Measurements from ENCODE around the gene BBX.

BBX gene

DNA sequence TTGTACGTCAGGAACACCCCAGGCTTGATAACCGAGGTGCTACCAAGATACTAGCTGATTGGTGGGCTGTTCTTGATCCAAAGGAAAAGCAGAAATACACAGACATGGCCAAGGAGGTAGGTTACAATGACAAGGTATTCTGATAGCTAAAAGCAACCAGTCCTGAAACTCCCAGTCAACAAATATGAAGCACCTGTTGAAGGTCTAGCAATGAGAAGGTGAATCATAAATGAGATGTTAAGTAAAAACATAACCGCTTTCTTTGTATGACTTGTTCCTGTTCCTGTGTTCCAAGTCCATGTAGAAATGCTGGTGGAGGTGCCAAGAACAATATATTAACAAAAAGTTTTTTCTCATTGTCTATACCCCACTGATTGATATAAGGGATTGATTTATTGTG is 194.0 kb downstream of the BBX start:
- no peak overlapping the region for H3K4me3 ChIP-seq (ENCODE audit: low read length in 2 of 2)
- no peak overlapping the region for H3K27ac ChIP-seq (replicated peaks; ENCODE audit: low read length)
- H3K27me3 ChIP-seq (ENCODE audit: control insufficient read depth in 3 of 3, insufficient read depth in 3 of 3, low read depth in 1 of 3, low read length in 3 of 3) = no peaks in the 10 kb centered on the region
- no peak overlapping the region for H4K91ac ChIP-seq (ENCODE audit: low read depth, low read length, poor library complexity)
- no peak overlapping the region for H3K4me2 ChIP-seq (ENCODE audit: insufficient read depth, low read length, poor library complexity, severe bottlenecking)
- no peak overlapping the region for H2BK12ac ChIP-seq (ENCODE audit: low read length)
- no peak for DNase-seq (ENCODE audit: low spot score)
- no CpG with 5 or more reads among the region's 3 CpGs for WGBS, 2 donors (ENCODE audit: extremely low coverage in 2 of 2, insufficient read length in 2 of 2, insufficient replicate concordance in 1 of 2)
- no peaks in the 10 kb centered on the region for H3K79me1 ChIP-seq (ENCODE audit: low read depth, low read length)
- H3K36me3 ChIP-seq (replicated peaks in 1 of 2; ENCODE audit: control insufficient read depth in 2 of 2, insufficient read depth in 2 of 2, low read length in 2 of 2) = peaks cover 4 to 40% of the 10 kb centered on the region in 2 donors
- H3K18ac ChIP-seq (ENCODE audit: low read length) = no peak overlapping the region
- no peak overlapping the region for H3K23ac ChIP-seq (ENCODE audit: low read depth, low read length, poor library complexity)
- H3K4me1 ChIP-seq (ENCODE audit: control insufficient read depth in 2 of 2, insufficient read depth in 1 of 2, low read depth in 1 of 2, low read length in 2 of 2) = peaks cover 0 to 1% of the 10 kb centered on the region in 2 donors
- H3K4ac ChIP-seq (ENCODE audit: low read length) = no peak overlapping the region
- no peak overlapping the region for H3K14ac ChIP-seq (ENCODE audit: low read length)
- H2AK5ac ChIP-seq (ENCODE audit: low read depth, low read length) = no peak overlapping the region
- H3K9me3 ChIP-seq (replicated peaks in 1 of 2; ENCODE audit: control insufficient read depth in 2 of 2, insufficient read depth in 1 of 2, low read depth in 1 of 2, low read length in 2 of 2) = no peaks in the 10 kb centered on the region
- H2AFZ ChIP-seq (ENCODE audit: low read length) = no peak overlapping the region
- no peak overlapping the region for H3K9ac ChIP-seq (ENCODE audit: low read depth, low read length, poor library complexity)
- H2BK120ac ChIP-seq (ENCODE audit: low read depth, low read length) = no peak overlapping the region
- no peak overlapping the region for H2BK5ac ChIP-seq (ENCODE audit: low read length)
- H2BK15ac ChIP-seq (ENCODE audit: low read length) = no peak overlapping the region
- no peak overlapping the region for H4K8ac ChIP-seq (ENCODE audit: low read depth, low read length)

DNA sequence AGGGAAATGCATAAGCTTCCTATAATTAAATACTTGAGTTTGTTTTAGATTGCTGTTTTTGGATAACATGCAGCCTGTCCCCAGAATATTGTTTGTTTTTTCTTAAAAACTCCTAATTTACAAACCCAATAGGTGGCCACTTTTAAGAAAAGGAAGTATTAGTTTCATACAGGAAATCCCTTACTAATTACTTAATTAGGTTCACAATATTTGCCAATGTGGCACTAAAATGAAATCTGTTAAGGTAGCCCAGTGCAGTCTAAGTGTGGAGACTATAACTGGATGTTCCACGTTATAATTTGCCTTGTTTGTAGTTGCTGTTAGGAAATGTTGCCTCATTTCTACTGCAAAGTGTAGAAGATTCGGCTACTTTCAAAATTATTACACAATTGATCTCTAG is 195.8 kb downstream of the BBX start:
- DNase-seq (ENCODE audit: low spot score) = no peak
- Histone ChIP-seq H3K14ac (ENCODE audit: low read length) (no peak overlapping the region), H2AFZ (ENCODE audit: low read length) (no peak overlapping the region), H2BK5ac (ENCODE audit: low read length) (no peak overlapping the region), H2BK15ac (ENCODE audit: low read length) (no peak overlapping the region), H3K4ac (ENCODE audit: low read length) (no peak overlapping the region), H3K4me2 (ENCODE audit: insufficient read depth, low read length, poor library complexity, severe bottlenecking) (no peak overlapping the region), H2BK120ac (ENCODE audit: low read depth, low read length) (no peak overlapping the region), H3K9me3 (replicated peaks in 1 of 2; ENCODE audit: control insufficient read depth in 2 of 2, insufficient read depth in 1 of 2, low read depth in 1 of 2, low read length in 2 of 2) (no peaks in the 10 kb centered on the region), H3K4me1 (ENCODE audit: control insufficient read depth in 2 of 2, insufficient read depth in 1 of 2, low read depth in 1 of 2, low read length in 2 of 2) (no peaks in the 10 kb centered on the region), H4K91ac (ENCODE audit: low read depth, low read length, poor library complexity) (no peak overlapping the region), H3K27me3 (ENCODE audit: control insufficient read depth in 3 of 3, insufficient read depth in 3 of 3, low read depth in 1 of 3, low read length in 3 of 3) (no peaks in the 10 kb centered on the region), H3K9ac (ENCODE audit: low read depth, low read length, poor library complexity) (no peak overlapping the region), H3K79me1 (ENCODE audit: low read depth, low read length) (no peaks in the 10 kb centered on the region), H3K36me3 (replicated peaks in 1 of 2; ENCODE audit: control insufficient read depth in 2 of 2, insufficient read depth in 2 of 2, low read length in 2 of 2) (peaks cover 4 to 38% of the 10 kb centered on the region in 2 donors), H3K4me3 (ENCODE audit: low read length in 2 of 2) (no peak overlapping the region), H2BK12ac (ENCODE audit: low read length) (no peak overlapping the region), H3K27ac (replicated peaks; ENCODE audit: low read length) (no peak overlapping the region), H3K18ac (ENCODE audit: low read length) (no peak overlapping the region), H3K23ac (ENCODE audit: low read depth, low read length, poor library complexity) (no peak overlapping the region), H4K8ac (ENCODE audit: low read depth, low read length) (no peak overlapping the region), H2AK5ac (ENCODE audit: low read depth, low read length) (no peak overlapping the region)
- WGBS, 2 donors (ENCODE audit: extremely low coverage in 2 of 2, insufficient read length in 2 of 2, insufficient replicate concordance in 1 of 2) = no CpG with 5 or more reads among the region's 2 CpGs

DNA sequence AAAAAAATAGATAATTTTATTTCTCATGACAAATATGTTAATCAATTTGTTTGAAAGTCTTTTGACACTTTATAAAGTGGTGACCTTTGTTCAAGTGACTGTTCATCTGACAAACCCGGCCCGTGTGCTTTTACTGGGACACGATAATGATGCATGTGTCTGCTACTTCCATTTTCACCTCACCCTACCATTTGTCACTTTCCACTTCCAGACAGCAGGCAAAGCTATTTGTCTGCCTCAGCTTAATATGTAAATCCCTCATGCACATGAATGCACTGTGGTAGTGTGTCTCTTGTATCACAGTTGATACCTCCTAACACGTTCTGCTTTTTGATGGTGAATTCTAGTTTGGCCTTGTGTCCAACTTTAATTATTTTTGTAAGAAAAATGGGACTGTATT is 204.3 kb downstream of the BBX start:
- Histone ChIP-seq H3K4me2 (ENCODE audit: insufficient read depth, low read length, poor library complexity, severe bottlenecking) (no peak overlapping the region), H4K8ac (ENCODE audit: low read depth, low read length) (no peak overlapping the region), H3K36me3 (replicated peaks in 1 of 2; ENCODE audit: control insufficient read depth in 2 of 2, insufficient read depth in 2 of 2, low read length in 2 of 2) (peaks cover 0 to 25% of the 10 kb centered on the region in 2 donors), H3K9me3 (replicated peaks in 1 of 2; ENCODE audit: control insufficient read depth in 2 of 2, insufficient read depth in 1 of 2, low read depth in 1 of 2, low read length in 2 of 2) (peaks cover 0 to 2% of the 10 kb centered on the region in 2 donors), H2BK120ac (ENCODE audit: low read depth, low read length) (no peak overlapping the region), H3K4me1 (ENCODE audit: control insufficient read depth in 2 of 2, insufficient read depth in 1 of 2, low read depth in 1 of 2, low read length in 2 of 2) (peaks cover 0 to 4% of the 10 kb centered on the region in 2 donors), H2BK15ac (ENCODE audit: low read length) (no peak overlapping the region), H2BK12ac (ENCODE audit: low read length) (no peak overlapping the region), H3K23ac (ENCODE audit: low read depth, low read length, poor library complexity) (no peak overlapping the region), H3K27ac (replicated peaks; ENCODE audit: low read length) (no peak overlapping the region), H2AK5ac (ENCODE audit: low read depth, low read length) (no peak overlapping the region), H3K14ac (ENCODE audit: low read length) (no peak overlapping the region), H3K27me3 (ENCODE audit: control insufficient read depth in 3 of 3, insufficient read depth in 3 of 3, low read depth in 1 of 3, low read length in 3 of 3) (no peaks in the 10 kb centered on the region), H3K9ac (ENCODE audit: low read depth, low read length, poor library complexity) (no peak overlapping the region), H3K79me1 (ENCODE audit: low read depth, low read length) (no peaks in the 10 kb centered on the region), H2AFZ (ENCODE audit: low read length) (no peak overlapping the region), H3K18ac (ENCODE audit: low read length) (no peak overlapping the region), H3K4ac (ENCODE audit: low read length) (no peak overlapping the region), H4K91ac (ENCODE audit: low read depth, low read length, poor library complexity) (no peak overlapping the region), H2BK5ac (ENCODE audit: low read length) (no peak overlapping the region), H3K4me3 (ENCODE audit: low read length in 2 of 2) (no peak overlapping the region)
- DNase-seq (ENCODE audit: low spot score) = no peak
- no CpG with 5 or more reads among the region's 4 CpGs for WGBS, 2 donors (ENCODE audit: extremely low coverage in 2 of 2, insufficient read length in 2 of 2, insufficient replicate concordance in 1 of 2)

DNA sequence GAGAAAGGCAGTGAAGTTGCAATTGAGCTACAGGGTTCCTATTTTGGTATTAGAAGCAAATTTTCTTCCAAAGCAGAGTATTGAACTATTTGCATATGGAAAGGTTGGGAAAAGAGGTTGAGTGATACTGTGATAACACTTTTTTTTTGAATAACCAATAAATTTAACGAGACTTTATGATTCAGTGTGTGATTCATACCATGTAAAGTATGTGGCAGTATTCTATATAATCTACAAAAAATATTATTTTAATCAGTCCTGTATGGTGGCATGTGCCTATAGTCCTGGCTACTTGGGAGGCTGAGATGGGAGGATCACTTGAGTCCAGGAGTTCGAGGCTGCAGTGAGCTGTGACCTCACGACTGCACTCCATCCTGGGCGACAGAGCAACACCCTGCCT is 206.9 kb downstream of the BBX start:
- no peak overlapping the region for H2BK120ac ChIP-seq (ENCODE audit: low read depth, low read length)
- H3K4me2 ChIP-seq (ENCODE audit: insufficient read depth, low read length, poor library complexity, severe bottlenecking) = no peak overlapping the region

More for the DNA sequence above, 206.9 kb downstream of the BBX start:
- Histone ChIP-seq H4K91ac (ENCODE audit: low read depth, low read length, poor library complexity) (no peak overlapping the region), H2BK5ac (ENCODE audit: low read length) (no peak overlapping the region), H2BK12ac (ENCODE audit: low read length) (no peak overlapping the region), H3K36me3 (replicated peaks in 1 of 2; ENCODE audit: control insufficient read depth in 2 of 2, insufficient read depth in 2 of 2, low read length in 2 of 2) (peaks cover 0 to 42% of the 10 kb centered on the region in 2 donors), H2AK5ac (ENCODE audit: low read depth, low read length) (no peak overlapping the region), H3K4me3 (ENCODE audit: low read length in 2 of 2) (no peak overlapping the region), H3K18ac (ENCODE audit: low read length) (no peak overlapping the region), H3K27ac (replicated peaks; ENCODE audit: low read length) (no peak overlapping the region), H2AFZ (ENCODE audit: low read length) (no peak overlapping the region), H3K9ac (ENCODE audit: low read depth, low read length, poor library complexity) (no peak overlapping the region), H3K4me1 (ENCODE audit: control insufficient read depth in 2 of 2, insufficient read depth in 1 of 2, low read depth in 1 of 2, low read length in 2 of 2) (peaks cover 0 to 4% of the 10 kb centered on the region in 2 donors), H3K14ac (ENCODE audit: low read length) (no peak overlapping the region), H3K27me3 (ENCODE audit: control insufficient read depth in 3 of 3, insufficient read depth in 3 of 3, low read depth in 1 of 3, low read length in 3 of 3) (no peaks in the 10 kb centered on the region), H3K4ac (ENCODE audit: low read length) (no peak overlapping the region), H4K8ac (ENCODE audit: low read depth, low read length) (no peak overlapping the region), H2BK15ac (ENCODE audit: low read length) (no peak overlapping the region), H3K9me3 (replicated peaks in 1 of 2; ENCODE audit: control insufficient read depth in 2 of 2, insufficient read depth in 1 of 2, low read depth in 1 of 2, low read length in 2 of 2) (peaks cover 0 to 2% of the 10 kb centered on the region in 2 donors), H3K79me1 (ENCODE audit: low read depth, low read length) (no peaks in the 10 kb centered on the region), H3K23ac (ENCODE audit: low read depth, low read length, poor library complexity) (no peak overlapping the region)
- DNase-seq (ENCODE audit: low spot score) = no peak
- no CpG with 5 or more reads among the region's 4 CpGs for WGBS, 2 donors (ENCODE audit: extremely low coverage in 2 of 2, insufficient read length in 2 of 2, insufficient replicate concordance in 1 of 2)
